ENCODE data around the gene MYRIP.
A peak's percentile ranks its signal among the peaks of the same experiment; 100 is the strongest.
"Not testable (repeated sequence)": the region's sequence is repeated elsewhere in the genome, so short reads cannot be mapped to it uniquely, and the experiment has no call there.

MYRIP gene

DNA sequence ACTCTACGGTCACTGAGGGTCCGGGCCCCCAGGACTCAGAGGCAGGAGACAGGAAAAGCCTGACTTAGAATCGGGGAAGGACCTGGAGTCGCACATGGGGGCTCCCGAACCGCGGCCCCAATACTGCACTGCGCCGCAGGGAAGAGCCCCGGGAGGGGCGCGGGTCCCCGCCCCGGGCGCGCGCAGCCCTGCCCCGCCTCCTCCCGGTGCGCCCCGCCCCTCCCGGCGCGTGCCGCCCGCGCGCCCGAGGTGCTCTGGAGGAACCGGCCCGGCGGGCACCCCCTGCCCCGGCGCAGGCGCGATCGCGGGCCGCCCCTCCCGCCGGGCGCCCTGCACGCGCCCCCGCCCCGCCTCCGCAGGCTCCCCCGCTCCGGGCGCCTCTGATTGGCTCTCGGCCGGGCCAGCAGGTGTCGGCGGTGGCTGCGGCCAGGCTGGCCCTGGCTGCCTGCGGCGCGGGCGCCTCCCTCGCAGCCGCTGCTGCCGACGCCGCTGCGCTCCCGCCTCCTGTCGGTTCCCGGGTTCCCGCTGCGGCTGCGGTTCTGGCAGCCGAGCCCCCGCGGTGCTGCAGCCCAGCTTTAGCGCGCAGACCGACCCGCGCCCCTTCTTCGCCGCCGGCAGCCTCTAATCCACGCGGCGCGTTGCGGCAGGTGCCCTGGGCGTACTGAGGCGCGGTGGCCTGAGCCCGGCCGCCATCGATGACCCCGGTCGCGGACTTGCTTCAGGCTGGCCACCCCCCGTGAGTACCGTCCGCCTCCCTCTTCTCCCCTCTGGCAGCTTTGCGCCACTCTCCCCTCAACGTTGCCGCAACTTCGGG is at the start of gene MYRIP:
TSS of gene MYRIP (plus strand) at position 429 of the 814 bp plus-strand sequence. CDS start 91,208 bp downstream, outside the sequence.
- DNase-seq (ENCODE audit: low spot score) = peak; percentile 11

DNA sequence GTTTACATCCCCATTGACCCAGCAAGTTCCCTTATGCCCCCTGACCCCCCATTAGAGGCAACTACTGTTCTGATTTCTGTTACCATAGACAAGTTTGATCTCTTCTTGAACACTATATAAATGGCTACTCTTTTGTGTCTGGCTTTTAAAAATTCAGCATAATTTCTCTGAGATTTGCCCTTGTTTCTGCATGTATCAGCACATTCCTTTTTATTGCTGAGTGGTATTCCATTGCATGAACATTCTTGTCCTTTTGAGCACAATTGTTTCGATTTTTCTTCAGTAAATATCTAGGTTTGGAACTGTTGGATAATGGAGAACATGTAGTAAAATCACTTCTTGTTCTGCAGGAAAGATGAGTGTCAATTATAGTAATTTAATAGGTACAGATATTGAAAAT is 49.1 kb upstream of the MYRIP start:
- no peak for DNase-seq (ENCODE audit: low spot score)

DNA sequence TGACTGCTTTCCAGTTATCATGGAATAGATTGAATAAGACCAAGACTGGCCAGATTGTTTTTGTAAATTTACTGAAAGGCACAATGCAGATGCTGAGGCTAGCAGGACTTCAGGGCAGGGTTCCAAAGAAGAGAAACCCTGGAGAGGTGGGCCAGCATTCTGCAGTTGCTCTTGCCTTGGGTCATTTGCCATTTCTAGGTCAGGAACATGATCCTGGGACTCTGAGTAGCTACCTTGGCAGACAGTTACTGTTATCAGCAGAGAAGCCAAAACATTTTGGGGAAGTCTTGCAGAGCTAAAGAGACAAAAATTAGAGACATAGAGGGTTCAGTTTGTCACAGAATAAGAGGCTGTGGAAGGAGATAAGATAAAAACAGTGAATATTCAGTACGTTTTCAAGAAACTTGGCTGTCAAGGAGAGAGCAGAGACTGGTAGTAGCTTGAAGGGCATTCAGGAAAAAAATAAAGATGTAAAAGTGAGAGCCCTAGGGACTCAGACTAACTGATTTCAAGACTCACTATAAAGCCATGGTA is 46.8 kb upstream of the MYRIP start:
- DNase-seq (ENCODE audit: low spot score) = no peak

DNA sequence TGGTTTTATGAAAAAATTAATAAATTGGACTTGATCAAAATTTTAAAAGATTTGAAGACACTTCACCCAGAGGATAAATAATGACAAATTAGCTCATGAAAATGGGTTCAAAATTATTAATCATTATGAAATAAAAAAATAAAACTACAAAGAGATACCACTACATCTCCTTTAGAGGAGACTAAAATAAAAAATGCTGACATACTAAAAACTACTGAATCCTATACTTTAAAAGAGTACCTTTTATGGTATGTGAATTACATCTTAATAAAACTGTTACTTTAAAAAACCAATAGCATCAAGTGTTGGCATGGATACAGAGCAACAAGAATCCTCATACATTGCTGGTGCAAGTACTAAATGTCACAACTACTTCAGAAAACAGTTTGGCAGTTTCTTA is 46.0 kb upstream of the MYRIP start:
- no peak for DNase-seq (ENCODE audit: low spot score)

DNA sequence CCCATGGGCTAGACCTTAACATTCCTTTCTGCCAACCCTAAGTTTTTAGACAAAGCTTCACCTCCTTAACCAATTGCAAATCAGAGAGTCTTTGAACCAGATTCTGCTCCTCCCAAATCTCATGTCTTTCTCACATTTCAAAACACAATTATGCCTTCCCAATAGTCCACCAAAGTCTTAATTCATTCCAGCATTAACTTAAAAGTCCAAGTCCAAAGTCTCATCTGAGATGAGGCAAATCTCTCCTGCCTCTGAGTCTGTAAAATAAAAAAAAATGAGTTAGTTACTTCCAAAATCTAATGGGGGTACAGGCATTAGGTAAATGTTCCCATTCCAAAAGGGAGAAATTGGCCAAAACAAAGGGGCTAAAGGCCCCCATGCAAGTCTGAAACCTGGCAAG is 43.8 kb upstream of the MYRIP start:
- no peak for DNase-seq (ENCODE audit: low spot score)

DNA sequence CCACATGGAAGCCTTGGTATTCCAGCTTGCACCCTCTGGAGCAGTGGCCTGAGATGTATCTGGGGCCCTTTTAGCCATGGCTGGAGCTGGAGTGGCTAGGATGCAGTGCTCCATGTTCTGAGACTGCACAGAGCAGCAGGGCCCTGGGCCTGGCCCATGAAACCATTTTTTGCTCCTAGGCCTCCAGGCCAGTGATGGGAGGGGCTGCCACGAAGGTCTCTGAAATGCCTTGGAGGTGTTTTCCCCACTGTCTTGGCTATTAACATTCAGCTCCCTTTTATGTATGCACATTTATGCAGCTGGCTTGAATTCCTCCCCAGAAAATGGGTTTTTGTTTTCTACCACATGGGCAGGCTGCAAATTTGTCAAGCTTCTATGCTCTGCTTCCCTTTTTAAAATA is 43.0 kb upstream of the MYRIP start:
- no peak for DNase-seq (ENCODE audit: low spot score)

DNA sequence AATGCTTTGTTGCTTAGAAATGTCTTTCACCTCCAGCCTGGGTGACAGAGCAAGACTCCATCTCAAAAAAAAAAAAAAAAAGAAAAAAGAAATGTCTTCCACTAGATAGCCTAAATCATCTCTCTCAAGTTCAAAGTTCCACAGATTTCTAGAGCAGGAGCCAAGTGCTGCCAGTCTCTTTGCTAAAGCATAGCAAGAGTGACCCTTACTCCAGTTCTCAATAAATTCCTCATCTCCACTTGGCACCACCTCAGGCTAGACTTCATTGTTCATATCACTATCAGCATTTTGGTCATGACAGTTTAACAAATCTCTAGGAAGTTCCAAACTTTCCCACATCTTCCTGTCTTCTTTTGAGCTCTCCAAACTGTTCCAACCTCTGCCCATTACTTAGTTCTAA is 42.5 kb upstream of the MYRIP start:
- not testable (repeated sequence) for DNase-seq (ENCODE audit: low spot score)

DNA sequence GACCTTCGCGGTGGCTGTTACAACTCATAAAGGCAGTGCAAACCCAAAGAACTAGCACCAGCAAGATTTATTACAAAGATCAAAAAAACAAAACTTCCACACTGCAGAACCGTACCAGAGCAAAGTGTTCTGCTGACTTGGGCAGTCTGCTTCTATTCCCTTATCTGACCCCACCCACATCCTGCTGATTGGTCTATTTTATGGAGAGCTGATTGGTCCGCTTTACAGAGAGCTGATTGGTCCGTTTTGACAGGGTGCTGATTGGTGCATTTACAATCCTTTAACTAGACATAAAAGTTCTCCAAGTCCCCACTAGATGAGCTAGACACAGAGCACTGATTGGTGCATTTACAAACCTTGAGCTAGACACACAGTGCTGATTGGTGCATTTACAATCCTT is 31.2 kb upstream of the MYRIP start:
- DNase-seq (ENCODE audit: low spot score) = not testable (repeated sequence)

DNA sequence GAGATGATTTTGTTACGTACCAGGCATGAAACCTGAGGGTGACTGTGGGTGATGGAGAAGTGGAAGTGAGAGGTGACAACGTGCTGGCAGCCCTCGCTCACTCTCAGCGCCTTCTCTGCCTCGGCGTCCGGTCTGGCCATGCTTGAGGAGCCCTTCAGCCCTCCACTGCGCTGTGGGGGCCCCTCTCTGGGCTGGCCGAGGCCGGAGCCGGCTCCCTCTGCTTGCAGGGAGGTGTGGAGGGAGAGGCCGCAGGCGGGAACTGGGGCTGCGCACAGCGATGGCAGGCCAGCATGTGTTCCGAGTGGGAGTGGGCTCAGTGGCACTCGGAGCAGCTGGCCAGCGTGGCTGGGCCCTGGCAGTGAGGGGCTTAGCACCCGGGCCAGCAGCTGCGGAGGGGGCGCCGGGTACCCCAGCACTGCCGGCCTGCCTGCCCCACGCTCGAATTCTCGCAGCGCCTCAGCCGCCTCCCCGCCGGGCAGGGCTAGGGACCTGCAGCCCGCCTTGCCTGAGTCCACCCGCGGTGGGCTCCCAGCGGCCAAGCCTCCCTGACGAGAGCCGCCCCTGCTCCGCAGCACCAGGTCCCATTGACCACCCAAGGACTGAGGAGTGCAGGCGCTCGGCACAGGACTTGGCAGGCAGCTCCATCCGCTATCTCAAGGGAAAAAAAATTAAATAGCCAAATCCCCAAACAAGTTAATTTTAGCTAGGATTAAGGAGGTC is 29.7 kb upstream of the MYRIP start:
- no peak for DNase-seq (ENCODE audit: low spot score)

DNA sequence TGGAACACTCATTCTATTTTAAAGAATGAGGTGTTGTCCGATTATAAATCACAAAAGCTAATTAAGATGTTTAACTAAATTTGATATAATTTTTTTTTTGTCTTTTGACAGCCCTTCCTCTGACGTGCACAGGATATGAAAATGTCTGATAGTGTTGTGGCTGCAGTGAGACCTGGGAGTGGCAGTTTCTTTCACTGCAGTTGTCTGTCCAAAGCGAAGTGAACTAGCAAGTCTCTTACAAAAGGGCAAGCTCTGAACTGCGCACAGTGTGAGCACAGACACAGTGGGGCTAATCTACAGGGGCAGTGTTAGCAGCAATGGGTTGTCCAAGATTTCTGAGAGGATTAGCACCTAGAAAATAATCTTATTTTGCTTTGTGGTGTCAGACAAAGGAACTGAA is 29.1 kb upstream of the MYRIP start:
- no peak for DNase-seq (ENCODE audit: low spot score)

DNA sequence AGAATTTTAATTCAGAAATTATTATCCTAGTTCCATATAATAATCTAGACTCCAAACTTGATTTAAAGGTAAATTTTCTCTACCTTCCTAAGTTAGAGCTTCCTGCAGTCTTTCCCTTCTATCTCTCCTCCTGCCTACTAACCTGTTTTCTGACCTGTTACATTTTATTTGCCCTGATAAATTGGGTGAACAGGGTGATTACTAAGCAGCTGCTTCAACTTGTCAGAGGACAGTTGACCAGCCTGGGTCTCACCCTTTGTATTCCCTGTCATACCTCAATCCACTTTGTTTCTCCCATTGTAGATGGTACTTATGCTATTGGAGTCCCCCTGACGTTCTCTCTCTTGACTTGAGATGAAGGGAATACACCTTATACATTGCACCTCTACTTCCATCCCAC is 28.4 kb upstream of the MYRIP start:
- no peak for DNase-seq (ENCODE audit: low spot score)

DNA sequence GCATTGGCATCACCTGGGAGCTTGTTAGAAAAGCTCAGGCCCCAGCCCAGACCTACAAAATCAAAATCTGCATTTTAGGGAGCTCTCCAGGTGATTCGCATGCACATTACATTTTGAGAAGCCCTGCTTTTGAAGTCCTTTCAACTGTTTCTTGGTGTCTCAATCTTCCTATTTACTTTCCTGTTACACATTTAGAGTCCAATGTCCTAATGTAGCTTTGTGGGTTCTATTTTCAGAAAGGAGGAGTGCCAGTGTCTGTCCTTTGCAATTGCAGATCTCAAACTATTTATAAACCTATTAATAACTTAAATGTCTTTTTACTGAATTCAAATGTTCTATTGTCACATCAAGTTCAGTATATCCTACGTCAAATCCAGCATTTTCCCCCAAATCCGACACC is 27.8 kb upstream of the MYRIP start:
- no peak for DNase-seq (ENCODE audit: low spot score)

DNA sequence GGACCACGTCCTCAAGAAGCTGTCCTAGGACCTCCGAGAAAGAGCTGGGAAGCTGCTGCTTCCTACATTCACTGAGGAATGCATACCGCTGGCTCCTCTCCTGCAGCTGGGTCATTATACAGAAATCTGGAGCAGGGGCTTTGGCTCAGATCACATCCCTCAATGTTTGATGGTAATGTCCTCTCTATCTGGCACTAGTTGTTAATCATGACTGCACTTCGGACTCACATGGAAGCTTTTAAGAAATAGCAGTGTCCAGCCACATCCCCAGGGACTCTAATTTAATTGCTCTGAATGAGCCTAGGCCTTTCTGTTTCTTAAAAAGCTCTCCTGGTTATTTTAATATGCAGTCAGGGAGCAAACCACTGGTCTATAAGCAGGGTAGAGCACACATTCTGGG is 25.7 kb upstream of the MYRIP start:
- no peak for DNase-seq (ENCODE audit: low spot score)

DNA sequence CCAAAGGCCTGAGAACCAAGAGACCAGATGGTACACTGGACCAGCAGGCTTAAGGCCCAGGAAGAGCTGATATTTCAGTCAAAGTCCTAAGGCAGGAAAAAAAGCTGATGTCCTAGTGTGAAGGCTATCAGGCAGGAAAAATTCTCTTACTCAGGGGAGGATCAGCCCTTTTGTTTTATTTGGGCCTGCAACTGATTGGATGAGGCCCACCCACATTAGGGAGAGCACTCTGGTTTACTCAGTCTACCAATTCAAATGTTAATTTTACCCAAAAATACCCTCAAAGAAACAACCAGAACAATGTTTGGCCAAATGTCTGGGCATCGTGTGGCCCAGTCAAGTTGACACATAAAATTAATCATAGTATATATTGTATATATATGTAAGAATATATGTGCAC is 24.5 kb upstream of the MYRIP start:
- no peak for DNase-seq (ENCODE audit: low spot score)

DNA sequence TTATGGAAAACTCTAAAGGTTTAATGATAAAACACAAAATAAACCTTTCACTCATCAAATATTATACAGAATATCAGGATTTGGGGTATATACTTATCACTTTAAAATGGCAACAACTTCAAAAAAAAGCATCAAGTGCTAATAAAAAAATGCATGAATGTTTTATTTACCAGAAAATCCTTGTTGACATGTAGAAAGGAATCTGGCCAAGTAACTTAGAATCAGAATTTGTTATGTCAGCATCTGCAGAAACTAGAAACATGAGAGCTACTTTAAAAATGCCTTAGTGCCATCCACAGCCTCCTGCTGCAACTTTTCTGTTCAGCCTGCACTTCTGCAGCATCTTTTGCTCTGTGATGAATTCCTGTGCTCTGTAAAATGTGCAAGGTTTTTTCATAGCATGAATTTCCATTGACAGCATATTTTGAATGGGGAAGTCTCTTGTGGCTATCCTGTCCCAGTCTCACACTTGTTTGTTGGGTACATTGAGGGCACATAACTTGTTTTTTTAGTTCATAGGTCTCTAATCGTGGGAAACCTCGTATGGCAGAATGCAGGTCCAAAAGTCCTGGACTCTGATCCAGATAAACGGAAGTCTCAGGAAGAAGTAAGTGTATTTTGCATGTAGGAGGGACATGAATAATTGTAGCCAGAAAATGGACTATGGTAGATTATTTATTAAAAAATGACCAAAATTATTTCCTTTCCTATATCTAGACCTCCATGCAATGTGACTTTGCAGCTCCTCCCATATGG is 21.1 kb upstream of the MYRIP start:
- DNase-seq (ENCODE audit: low spot score) = no peak

DNA sequence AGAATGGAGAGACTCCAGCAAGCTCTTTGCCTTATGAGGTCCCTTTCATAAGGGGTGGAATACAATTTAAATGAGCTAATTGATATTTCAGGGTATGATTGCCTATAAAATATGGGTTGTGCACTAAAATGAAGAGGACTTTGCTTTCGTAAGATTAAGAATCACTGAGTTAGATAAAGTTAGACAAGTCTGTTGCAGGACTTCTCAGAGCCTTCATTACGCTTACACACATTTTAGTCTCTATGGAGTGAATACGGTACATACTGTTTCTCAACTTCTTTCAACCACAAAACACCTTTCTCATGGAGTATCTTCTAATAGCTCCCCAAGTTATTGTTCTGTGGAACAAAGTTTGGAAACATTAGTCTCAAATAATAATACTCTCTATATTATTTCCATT is 17.8 kb upstream of the MYRIP start:
- DNase-seq (ENCODE audit: low spot score) = no peak

DNA sequence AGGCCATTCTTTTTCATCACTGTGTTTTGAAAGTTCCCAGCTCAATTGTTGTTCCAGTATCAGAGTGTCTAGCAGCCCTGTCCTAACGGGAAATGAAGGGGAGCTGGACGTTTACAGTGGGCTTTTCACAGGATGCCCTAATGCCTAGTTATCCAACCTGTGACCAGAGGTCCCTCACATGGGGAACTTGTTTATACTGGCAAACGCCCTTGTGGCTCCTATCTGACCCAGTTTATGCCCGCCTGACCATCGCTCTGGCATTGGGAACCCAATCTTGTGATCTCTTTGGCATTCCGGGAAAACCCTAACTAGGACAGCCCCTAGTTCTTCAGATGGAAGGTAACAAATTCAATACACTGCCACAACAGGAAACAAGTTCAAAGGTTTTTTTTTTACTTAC is 14.5 kb upstream of the MYRIP start:
- DNase-seq (ENCODE audit: low spot score) = no peak

DNA sequence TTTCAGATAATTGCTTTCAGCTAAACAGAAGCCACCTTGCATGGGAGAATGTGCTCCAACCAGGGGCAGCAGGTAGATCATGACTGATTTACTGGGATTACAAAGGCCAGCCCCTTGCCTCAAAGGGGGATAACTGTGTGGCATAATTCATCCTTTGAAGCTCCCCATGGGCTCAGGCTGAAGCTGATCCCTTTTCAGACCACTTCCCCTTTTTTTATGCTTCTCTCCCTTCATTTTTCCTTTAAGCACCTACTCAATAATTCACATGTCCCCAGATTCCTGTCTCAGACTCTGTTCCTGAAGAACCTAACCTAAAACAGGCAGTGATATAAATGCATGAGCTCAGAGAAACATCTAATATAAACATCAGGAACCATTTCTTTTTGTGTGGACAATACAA is 8.2 kb upstream of the MYRIP start:
- DNase-seq (ENCODE audit: low spot score) = no peak

DNA sequence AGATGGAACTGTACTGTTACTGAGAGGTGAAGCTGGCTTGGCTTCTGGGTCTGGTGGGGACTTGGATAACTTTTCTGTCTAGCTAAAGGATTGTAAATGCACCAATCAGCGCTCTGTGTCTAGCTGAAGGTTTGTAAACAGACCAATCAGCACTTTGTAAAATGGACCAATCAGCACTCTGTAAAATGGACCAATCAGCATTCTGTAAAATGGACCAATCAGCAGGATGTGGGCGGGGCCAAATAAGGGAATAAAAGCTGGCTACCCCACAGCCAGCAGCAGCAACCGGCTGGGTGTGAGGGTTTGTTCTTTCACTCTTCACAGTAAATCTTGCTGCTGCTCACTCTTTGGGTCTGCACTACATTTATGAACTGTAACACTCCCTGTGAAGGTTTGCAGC is 6.9 kb upstream of the MYRIP start:
- not testable (repeated sequence) for DNase-seq (ENCODE audit: low spot score)

DNA sequence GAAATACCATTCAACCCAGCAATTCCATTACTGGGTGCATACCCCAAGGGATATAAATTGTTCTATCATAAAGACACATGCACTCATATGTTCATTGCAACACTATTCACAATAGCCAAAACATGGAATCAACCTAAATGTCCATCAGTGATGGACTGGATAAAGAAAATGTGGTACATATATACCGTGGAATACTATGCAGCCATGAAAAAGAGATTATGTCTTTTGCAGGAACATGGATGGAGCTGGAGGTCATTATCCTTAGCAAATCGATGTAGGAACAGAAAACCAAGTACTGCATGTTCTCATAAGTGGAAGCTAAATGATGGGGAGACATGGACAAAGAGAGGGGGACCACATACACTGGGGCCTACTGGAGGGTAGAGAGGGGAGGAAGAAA is 5.5 kb upstream of the MYRIP start:
- no peak for DNase-seq (ENCODE audit: low spot score)

DNA sequence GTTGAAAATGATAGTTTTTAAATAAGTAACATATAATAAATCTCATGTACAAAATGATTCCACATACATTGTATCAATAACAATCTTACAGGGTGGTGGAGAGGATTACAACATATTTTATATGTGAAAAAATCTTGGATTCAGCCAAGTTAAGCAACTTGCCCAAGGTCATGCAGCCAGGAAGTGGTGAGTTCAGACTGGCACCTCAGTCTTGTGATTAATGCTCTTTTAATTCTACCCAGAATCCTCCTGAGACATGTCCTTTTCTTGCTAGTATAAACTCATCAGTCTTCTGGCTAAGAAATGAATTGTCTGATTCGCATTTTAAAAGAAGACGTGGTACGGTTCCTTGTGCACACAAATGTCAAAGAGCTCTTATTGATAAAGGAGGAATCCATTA is 4.5 kb upstream of the MYRIP start:
- peak; percentile 16 for DNase-seq (ENCODE audit: low spot score)

DNA sequence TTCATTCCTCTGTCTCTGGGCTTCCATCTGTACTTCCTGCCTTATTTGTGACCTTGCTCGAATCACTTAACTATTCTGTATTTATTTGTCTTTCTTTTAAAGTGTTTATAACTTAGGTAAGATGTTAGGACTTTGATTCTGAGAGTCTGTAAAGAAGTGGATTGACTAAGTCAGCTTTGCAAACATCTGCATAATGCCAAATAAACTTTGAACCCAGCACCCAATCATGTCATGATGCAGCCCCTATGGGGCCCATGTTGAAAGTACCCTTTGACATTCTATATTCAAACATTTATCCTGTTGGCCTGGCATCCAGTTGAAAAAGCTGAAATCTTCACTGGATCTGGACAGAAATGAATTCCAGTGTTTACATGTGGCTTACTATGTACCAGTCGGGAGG is 3.8 kb upstream of the MYRIP start:
- DNase-seq (ENCODE audit: low spot score) = no peak

DNA sequence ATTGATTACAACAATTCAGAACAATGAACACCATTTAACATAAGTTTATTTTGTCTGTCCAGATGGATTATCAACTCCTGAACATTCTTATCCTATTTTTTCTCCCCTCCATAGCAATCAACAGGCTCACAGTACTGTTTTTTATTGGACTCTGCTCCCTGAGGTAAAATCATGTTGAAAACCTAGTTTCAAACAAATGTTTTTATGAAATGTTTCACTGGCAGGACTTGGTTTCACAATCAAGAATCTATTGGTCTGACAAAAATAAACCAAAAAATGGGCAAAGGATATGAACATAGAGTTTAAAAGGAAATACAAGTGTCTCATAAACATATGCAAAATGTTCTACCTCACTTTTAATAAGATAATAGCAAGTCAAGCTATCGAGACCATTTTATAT is 2.6 kb upstream of the MYRIP start:
- no peak for DNase-seq (ENCODE audit: low spot score)
